NCI-H226 (cell line): ENCODE results near the gene VWC2L.

Experiments
- DNase-seq: peaks from one replicate; pipeline ENCODE4 v3.0.0-alpha.2; 2015

VWC2L gene

GRCh38 chr2:214410918-214411554, at the start of gene VWC2L:
Gene VWC2L (plus strand): TSS chr2:214411054. CDS start chr2:214414194, 3,140 bp downstream.
- peak; percentile 53 for DNase-seq

- DNase-seq = no peak
These were observed 49.7 kb upstream of the VWC2L start for GRCh38 chr2:214361116-214361515.

- no peak for DNase-seq
These were observed 45.3 kb upstream of the VWC2L start for GRCh38 chr2:214365549-214365948.

GRCh38 chr2:214367171-214367570, 43.7 kb upstream of the VWC2L start:
- DNase-seq = no peak

GRCh38 chr2:214376618-214377285, 34.1 kb upstream of the VWC2L start:
- DNase-seq = no peak

GRCh38 chr2:214377286-214377624, 33.6 kb upstream of the VWC2L start:
- no peak for DNase-seq

- no peak for DNase-seq
These were observed 32.3 kb upstream of the VWC2L start for GRCh38 chr2:214378455-214379103.

GRCh38 chr2:214379227-214379626, 31.6 kb upstream of the VWC2L start:
- no peak for DNase-seq

- no peak for DNase-seq
These were observed 30.2 kb upstream of the VWC2L start for GRCh38 chr2:214380681-214381080.

- DNase-seq = peak; percentile 3
These were observed 28.6 kb upstream of the VWC2L start for GRCh38 chr2:214382229-214382628.

GRCh38 chr2:214386720-214387119, 24.1 kb upstream of the VWC2L start:
- no peak for DNase-seq

- no peak for DNase-seq
These were observed 21.5 kb upstream of the VWC2L start for GRCh38 chr2:214389334-214389733.

GRCh38 chr2:214393796-214394195, 17.1 kb upstream of the VWC2L start:
- no peak for DNase-seq

- no peak for DNase-seq
These were observed 15.8 kb upstream of the VWC2L start for GRCh38 chr2:214395040-214395439.

GRCh38 chr2:214401580-214401979, 9.3 kb upstream of the VWC2L start:
- no peak for DNase-seq

GRCh38 chr2:214410128-214410775, 602 bp upstream of the VWC2L start:
- no peak for DNase-seq

- DNase-seq = no peak
These were observed 1.8 kb downstream of the VWC2L start for GRCh38 chr2:214412679-214413078.

- DNase-seq = no peak
These were observed 25.6 kb downstream of the VWC2L start for GRCh38 chr2:214436470-214436869.

GRCh38 chr2:214450118-214450894, 39.5 kb downstream of the VWC2L start:
- DNase-seq = no peak

GRCh38 chr2:214451516-214452275, 40.8 kb downstream of the VWC2L start:
- DNase-seq = no peak

GRCh38 chr2:214465363-214466146, 54.7 kb downstream of the VWC2L start:
- DNase-seq = peak; percentile 35
